ENCODE data around the gene NEK1. TPM values are rescaled to one million over a fixed set of nuclear protein-coding genes. Genes with fewer than 3 reads are reported as not detected.

NEK1 gene
- total and polyA plus RNA-seq, 7 donors = 3.0 to 8.8 (median 7.6) TPM

DNA sequence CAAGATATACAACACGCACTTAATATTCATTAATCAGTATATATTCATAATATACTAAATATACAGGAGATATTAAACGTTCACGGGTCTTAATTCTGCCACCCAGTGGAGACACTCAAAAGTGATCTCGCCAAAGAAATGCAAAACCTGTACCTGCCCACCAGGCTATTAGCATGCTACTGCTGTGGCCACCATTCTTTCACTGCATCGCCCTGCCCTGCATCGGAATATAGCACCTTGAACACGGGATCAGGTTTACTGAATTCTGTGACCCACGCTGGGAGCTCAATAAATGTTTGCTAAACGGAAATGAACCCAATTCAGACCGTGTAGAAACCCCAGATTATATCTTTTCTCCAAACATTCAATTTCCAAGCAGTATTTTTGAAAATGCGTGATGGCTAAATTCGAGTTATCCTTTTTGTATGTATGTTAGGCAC lies 7.2 kb upstream of the NEK1 start:
- DNase-seq = no peak
- peak; percentile 48 to 63 (median 54) for ATAC-seq

DNA sequence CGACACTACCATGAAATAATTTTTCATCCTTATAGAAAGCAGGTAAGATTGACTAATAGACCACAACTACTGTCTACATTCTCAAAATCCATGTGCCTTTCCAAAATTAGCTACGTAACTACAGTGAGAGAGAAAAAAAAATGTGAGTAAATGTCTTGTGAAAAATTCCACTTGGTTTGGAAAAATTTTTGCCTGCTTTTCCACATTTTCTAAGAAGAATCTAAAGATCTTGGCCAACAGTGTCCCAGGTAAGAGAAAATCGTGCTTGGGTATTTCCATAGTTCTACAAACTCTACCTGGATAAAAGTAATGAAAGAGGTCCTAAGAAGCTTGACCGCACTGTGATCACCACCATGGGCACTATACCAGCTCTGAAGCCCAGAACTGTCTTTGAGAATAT lies 6.6 kb upstream of the NEK1 start:
- DNase-seq (no peak), ATAC-seq (no peak)
- Histone ChIP-seq H3K4me1 (peaks cover 15% of the 10 kb centered on the region), H3K27me3 (ENCODE audit: insufficient read depth in 3 of 3, low read length in 2 of 3) (no peaks in the 10 kb centered on the region), H3K9me3 (no peaks in the 10 kb centered on the region), H3K27ac (peak overlapping the region; percentile 95), H3K4me3 (peak overlapping the region; percentile 90), H3K36me3 (ENCODE audit: insufficient read depth in 1 of 2, low read depth in 1 of 2) (no peaks in the 10 kb centered on the region)
- WGBS, 3 donors = 79 to 86% (median 85%) methylated on average over 4 of the region's 4 CpGs
- intact Hi-C loops (cut with DNase I) = loop anchor here (5.0 to 10.0 kb wide), 4 partner anchors 93 to 408 kb away; partner anchors contain the start of gene MFAP3L (in 1 of the 2)
- TF ChIP-seq, protein P1, sequence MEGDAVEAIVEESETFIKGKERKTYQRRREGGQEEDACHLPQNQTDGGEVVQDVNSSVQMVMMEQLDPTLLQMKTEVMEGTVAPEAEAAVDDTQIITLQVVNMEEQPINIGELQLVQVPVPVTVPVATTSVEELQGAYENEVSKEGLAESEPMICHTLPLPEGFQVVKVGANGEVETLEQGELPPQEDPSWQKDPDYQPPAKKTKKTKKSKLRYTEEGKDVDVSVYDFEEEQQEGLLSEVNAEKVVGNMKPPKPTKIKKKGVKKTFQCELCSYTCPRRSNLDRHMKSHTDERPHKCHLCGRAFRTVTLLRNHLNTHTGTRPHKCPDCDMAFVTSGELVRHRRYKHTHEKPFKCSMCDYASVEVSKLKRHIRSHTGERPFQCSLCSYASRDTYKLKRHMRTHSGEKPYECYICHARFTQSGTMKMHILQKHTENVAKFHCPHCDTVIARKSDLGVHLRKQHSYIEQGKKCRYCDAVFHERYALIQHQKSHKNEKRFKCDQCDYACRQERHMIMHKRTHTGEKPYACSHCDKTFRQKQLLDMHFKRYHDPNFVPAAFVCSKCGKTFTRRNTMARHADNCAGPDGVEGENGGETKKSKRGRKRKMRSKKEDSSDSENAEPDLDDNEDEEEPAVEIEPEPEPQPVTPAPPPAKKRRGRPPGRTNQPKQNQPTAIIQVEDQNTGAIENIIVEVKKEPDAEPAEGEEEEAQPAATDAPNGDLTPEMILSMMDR (IDR thresholded peaks at IDR 0.05) = no peak

More for the DNA sequence above, 7.2 kb upstream of the NEK1 start:
- Histone ChIP-seq H3K4me3 (peak overlapping the region; percentile 90), H3K27ac (peak overlapping the region; percentile 95), H3K9me3 (no peaks in the 10 kb centered on the region), H3K4me1 (peaks cover 15% of the 10 kb centered on the region), H3K27me3 (ENCODE audit: insufficient read depth in 3 of 3, low read length in 2 of 3) (no peaks in the 10 kb centered on the region), H3K36me3 (ENCODE audit: insufficient read depth in 1 of 2, low read depth in 1 of 2) (no peaks in the 10 kb centered on the region)
- TF ChIP-seq, protein P1 (IDR thresholded peaks at IDR 0.05) = peak; percentile 63
- WGBS, 3 donors = 0 to 4% (median 1%) methylated on average over 12 of the region's 12 CpGs
- intact Hi-C loops (cut with DNase I) = loop anchor here (5.0 to 10.0 kb wide), 4 partner anchors 93 to 408 kb away; partner anchors contain the start of gene MFAP3L (in 1 of the 2)

DNA sequence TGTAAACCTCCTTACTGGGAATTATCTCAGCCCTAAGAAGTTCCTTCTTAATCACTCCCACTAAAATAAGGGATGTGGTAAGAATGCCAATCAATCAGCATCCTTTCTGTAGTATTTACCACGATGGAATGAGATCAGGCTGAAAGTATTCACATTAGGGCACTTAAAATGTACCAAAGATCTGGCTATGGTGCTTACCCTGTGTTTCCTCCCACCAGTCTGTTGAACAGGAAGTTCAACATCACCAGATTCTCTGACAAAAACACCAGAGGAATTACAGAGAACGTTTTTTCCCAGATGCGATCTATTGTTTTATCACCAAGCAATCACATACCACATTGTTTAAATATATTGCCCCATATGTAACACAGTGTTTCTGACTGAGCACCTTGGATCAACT lies 5.9 kb upstream of the NEK1 start:
- WGBS, 3 donors = 64 to 70% (median 65%) methylated on average over 3 of the region's 3 CpGs
- no peak overlapping the region for H3K27ac ChIP-seq
- ATAC-seq = no peak
- no peaks in the 10 kb centered on the region for H3K27me3 ChIP-seq (ENCODE audit: insufficient read depth in 3 of 3, low read length in 2 of 3)
- H3K9me3 ChIP-seq = no peaks in the 10 kb centered on the region
- TF ChIP-seq, protein P1 (IDR thresholded peaks at IDR 0.05) = no peak
- peaks cover 19% of the 10 kb centered on the region for H3K4me1 ChIP-seq
- no peak overlapping the region for H3K4me3 ChIP-seq
- intact Hi-C loops (cut with DNase I) = loop anchor here (5.0 to 10.0 kb wide), 4 partner anchors 94 to 409 kb away; partner anchors contain the start of gene MFAP3L (in 1 of the 2)
- no peaks in the 10 kb centered on the region for H3K36me3 ChIP-seq (ENCODE audit: insufficient read depth in 1 of 2, low read depth in 1 of 2)
- DNase-seq = no peak

DNA sequence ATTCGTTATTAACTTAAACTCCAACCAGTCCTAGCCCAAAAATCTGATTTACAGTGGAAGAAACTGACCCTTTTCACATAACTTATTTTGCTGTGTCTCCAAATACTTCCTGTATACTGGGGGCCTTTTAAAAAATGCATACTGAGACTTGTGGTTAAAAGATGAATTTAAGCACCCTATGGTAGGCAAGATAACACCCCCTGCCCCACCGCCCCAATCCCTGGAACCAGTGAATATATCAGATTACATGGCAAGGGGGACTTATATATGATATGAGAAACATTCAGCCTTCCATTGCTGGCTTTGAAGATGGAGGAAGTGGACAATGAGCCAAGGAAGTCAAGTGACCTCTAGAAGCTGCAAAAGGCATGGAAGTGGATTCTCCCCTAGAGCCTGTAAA lies 4.9 kb upstream of the NEK1 start:
- Histone ChIP-seq H3K36me3 (ENCODE audit: insufficient read depth in 1 of 2, low read depth in 1 of 2) (no peaks in the 10 kb centered on the region), H3K27ac (no peak overlapping the region), H3K4me3 (no peak overlapping the region), H3K27me3 (ENCODE audit: insufficient read depth in 3 of 3, low read length in 2 of 3) (no peaks in the 10 kb centered on the region), H3K4me1 (peaks cover 13% of the 10 kb centered on the region), H3K9me3 (no peaks in the 10 kb centered on the region)
- DNase-seq (no peak), ATAC-seq (no peak)
- 65 to 69% (median 66%) methylated on average over 2 of the region's 2 CpGs for WGBS, 3 donors
- TF ChIP-seq, protein P1 (IDR thresholded peaks at IDR 0.05) = no peak
- intact Hi-C loops (cut with DNase I) = loop anchor here (5.0 to 10.0 kb wide), 4 partner anchors 95 to 410 kb away; partner anchors contain the start of gene MFAP3L (in 1 of the 2)

DNA sequence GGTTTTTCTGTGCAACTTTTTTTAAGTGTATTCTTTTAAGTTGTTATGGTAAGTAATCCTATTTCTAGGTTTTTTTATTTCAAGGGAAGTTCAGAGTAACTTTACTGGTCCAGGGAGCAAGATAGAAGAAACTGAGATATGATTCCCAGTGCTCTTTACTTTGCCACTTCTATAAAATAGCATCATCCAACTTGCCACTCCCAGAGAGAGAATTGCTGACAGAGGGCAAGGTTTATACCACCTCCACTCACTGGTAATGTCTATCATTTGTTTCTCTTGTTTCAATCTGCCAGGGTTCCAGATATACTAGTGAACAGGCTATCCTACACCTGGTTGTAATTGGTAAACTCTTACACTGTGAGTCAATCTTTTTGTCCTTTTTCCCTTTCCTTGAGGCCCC lies 4.5 kb upstream of the NEK1 start:
- Histone ChIP-seq H3K4me1 (peaks cover 9% of the 10 kb centered on the region), H3K9me3 (no peaks in the 10 kb centered on the region), H3K27me3 (ENCODE audit: insufficient read depth in 3 of 3, low read length in 2 of 3) (no peaks in the 10 kb centered on the region), H3K36me3 (ENCODE audit: insufficient read depth in 1 of 2, low read depth in 1 of 2) (no peaks in the 10 kb centered on the region), H3K27ac (no peak overlapping the region), H3K4me3 (no peak overlapping the region)
- TF ChIP-seq, protein P1 (IDR thresholded peaks at IDR 0.05) = no peak
- ATAC-seq (no peak), DNase-seq (no peak)
- intact Hi-C loops (cut with DNase I) = loop anchor here (5.0 to 10.0 kb wide), 4 partner anchors 95 to 410 kb away; partner anchors contain the start of gene MFAP3L (in 1 of the 2)

Measured in psoas muscle (tissue), 8 donors.